H9 (cell line): ENCODE results near the gene RAPGEF6. TPM values are rescaled to one million over a fixed set of nuclear protein-coding genes. Genes with fewer than 3 reads are reported as not detected.

Source experiments
- DNase-seq: peaks from one replicate; pipeline ENCODE4 v3.0.0-alpha.2; 2017
- H2AFZ ChIP-seq: one replicate; pipeline ENCODE4 v1.6.1; 2013; ENCODE audit warnings: mild to moderate bottlenecking, low read length, control low read depth, moderate library complexity
- H2AK5ac ChIP-seq: 2 replicates; pipeline ENCODE4 v1.6.1; 2013; ENCODE audit warnings: low read length, control low read depth, mixed read lengths; ENCODE audit not compliant: insufficient read length
- H2BK120ac ChIP-seq: one replicate; pipeline ENCODE4 v1.6.1; 2013; ENCODE audit warnings: low read depth, mild to moderate bottlenecking, low read length, control low read depth, inconsistent platforms; ENCODE audit not compliant: poor library complexity, severe bottlenecking
- H2BK12ac ChIP-seq: 2 replicates; pipeline ENCODE4 v1.6.1; 2013; ENCODE audit warnings: low read length, control low read depth, mixed read lengths, low read depth; ENCODE audit not compliant: insufficient read length
- H2BK15ac ChIP-seq: 2 replicates; pipeline ENCODE4 v1.6.1; 2013; ENCODE audit warnings: low read depth, low read length, control low read depth
- H2BK20ac ChIP-seq: one replicate; pipeline ENCODE4 v1.6.1; 2013; ENCODE audit warnings: low read depth, mild to moderate bottlenecking, low read length, control low read depth, inconsistent platforms; ENCODE audit not compliant: poor library complexity, severe bottlenecking
- H2BK5ac ChIP-seq: 2 replicates; pipeline ENCODE4 v1.6.1; 2013; ENCODE audit warnings: low read length, control low read depth, mixed read lengths; ENCODE audit not compliant: insufficient read length
- H3K14ac ChIP-seq: 2 replicates; pipeline ENCODE4 v1.6.1; 2013; ENCODE audit warnings: low read length, control low read depth; ENCODE audit not compliant: insufficient read depth
- H3K18ac ChIP-seq: 2 replicates; pipeline ENCODE4 v1.6.1; 2013; ENCODE audit warnings: low read depth, mild to moderate bottlenecking, mixed read lengths, low read length, control low read depth; ENCODE audit not compliant: insufficient read length
- H3K23ac ChIP-seq: 2 replicates; pipeline ENCODE4 v1.6.1; 2013; ENCODE audit warnings: low read length, control low read depth, mixed read lengths, low read depth; ENCODE audit not compliant: insufficient read length
- H3K23me2 ChIP-seq: 2 replicates; pipeline ENCODE4 v1.6.1; 2013; ENCODE audit warnings: low read depth, mild to moderate bottlenecking, mixed read lengths, low read length, control low read depth; ENCODE audit not compliant: insufficient read length, poor library complexity, severe bottlenecking
- H3K27ac ChIP-seq: 2 replicates; pipeline ENCODE4 v1.5.1; 2013; ENCODE audit warnings: low read length, control low read depth, mixed read lengths, low read depth; ENCODE audit not compliant: insufficient read length
- H3K27me3 ChIP-seq: 2 replicates; pipeline ENCODE4 v1.6.1; 2013; ENCODE audit warnings: low read length, control low read depth, inconsistent platforms; ENCODE audit not compliant: insufficient read depth
- H3K4ac ChIP-seq: 2 replicates; pipeline ENCODE4 v1.6.1; 2013; ENCODE audit warnings: low read depth, mild to moderate bottlenecking, control low read depth, inconsistent platforms, low read length, moderate library complexity
- H3K4me1 ChIP-seq: 2 replicates; pipeline ENCODE4 v1.6.1; 2013; ENCODE audit warnings: low read length, control low read depth, inconsistent platforms; ENCODE audit not compliant: insufficient read depth
- H3K4me2 ChIP-seq: 2 replicates; pipeline ENCODE4 v1.6.1; 2013; ENCODE audit warnings: low read length, control low read depth, mixed read lengths; ENCODE audit not compliant: insufficient read length, insufficient read depth
- H3K56ac ChIP-seq: 2 replicates; pipeline ENCODE4 v1.6.1; 2013; ENCODE audit warnings: low read depth, mild to moderate bottlenecking, mixed read lengths, low read length, control low read depth; ENCODE audit not compliant: insufficient read length
- H3K79me1 ChIP-seq: 2 replicates; pipeline ENCODE4 v1.6.1; 2013; ENCODE audit warnings: low read depth, mild to moderate bottlenecking, moderate library complexity, low read length, control low read depth, inconsistent platforms; ENCODE audit not compliant: insufficient read depth, poor library complexity, severe bottlenecking
- H3K79me2 ChIP-seq: 2 replicates; pipeline ENCODE4 v1.6.1; 2013; ENCODE audit warnings: low read length, control low read depth, inconsistent platforms; ENCODE audit not compliant: insufficient read depth
- H3K9ac ChIP-seq: 2 replicates; pipeline ENCODE4 v1.6.1; 2013; ENCODE audit warnings: low read length, control low read depth, mixed read lengths; ENCODE audit not compliant: insufficient read length; ENCODE audit errors: extremely low read depth
- H3K9me3 ChIP-seq: one replicate; pipeline ENCODE4 v1.6.1; 2013; ENCODE audit warnings: low read depth, low read length, inconsistent platforms; ENCODE audit not compliant: control insufficient read depth
- H3T11ph ChIP-seq: one replicate; pipeline ENCODE4 v1.6.1; 2013; ENCODE audit warnings: mild to moderate bottlenecking, low read length, control low read depth, inconsistent platforms
- H4K20me1 ChIP-seq: one replicate; pipeline ENCODE4 v1.6.1; 2013; ENCODE audit not compliant: control insufficient read depth, insufficient read length, insufficient read depth
- H4K5ac ChIP-seq: 2 replicates; pipeline ENCODE4 v1.6.1; 2013; ENCODE audit warnings: low read depth, mild to moderate bottlenecking, mixed read lengths, low read length, control low read depth; ENCODE audit not compliant: insufficient read length
- H4K8ac ChIP-seq: replicated peaks from 2 replicates; pipeline ENCODE4 v1.6.1; 2013; ENCODE audit warnings: low read length, control low read depth, mixed read lengths, low read depth; ENCODE audit not compliant: insufficient read length
- H4K91ac ChIP-seq: 2 replicates; pipeline ENCODE4 v1.6.1; 2013; ENCODE audit warnings: low read depth, mild to moderate bottlenecking, moderate library complexity, mixed read lengths, low read length, control low read depth; ENCODE audit not compliant: insufficient read length
- H3K27ac Mint-ChIP-seq, 3 experiments: 2 replicates in 2 of 3; 3 replicates in 1 of 3; pipeline ENCODE4 v1.8.0; 2020 to 2021; ENCODE audit warnings: mixed read lengths in 3 of 3, mild to moderate bottlenecking in 1 of 3, moderate library complexity in 1 of 3
- H3K27me3 Mint-ChIP-seq: 2 replicates; pipeline ENCODE4 v1.8.0; 2021; ENCODE audit warnings: low read depth, mild to moderate bottlenecking, moderate library complexity, mixed read lengths
- H3K36me3 Mint-ChIP-seq, 3 experiments: 2 replicates in 2 of 3; 3 replicates in 1 of 3; pipeline ENCODE4 v1.8.0; 2020 to 2021; ENCODE audit warnings: low read depth in 3 of 3, mixed read lengths in 3 of 3; ENCODE audit not compliant: insufficient read depth in 1 of 3
- H3K4me1 Mint-ChIP-seq, 2 experiments: 2 replicates each; pipeline ENCODE4 v1.8.0; 2020; ENCODE audit warnings: mixed read lengths in 2 of 2
- H3K4me3 Mint-ChIP-seq, 2 experiments: 2 replicates in 1 of 2; 3 replicates in 1 of 2; pipeline ENCODE4 v1.8.0; 2020 to 2021; ENCODE audit warnings: mild to moderate bottlenecking in 2 of 2, mixed read lengths in 2 of 2, moderate library complexity in 1 of 2
- H3K9me3 Mint-ChIP-seq, 2 experiments: 2 replicates in 1 of 2; 3 replicates in 1 of 2; pipeline ENCODE4 v1.8.0; 2020; ENCODE audit warnings: mild to moderate bottlenecking in 2 of 2, mixed read lengths in 2 of 2, moderate library complexity in 1 of 2
- CTCF ChIP-seq: fragments of 200-600 bp; sonication (generic); conservative IDR thresholded peaks from 3 replicates; pipeline ENCODE4 v1.8.0; 2021; ENCODE audit warnings: antibody characterized with exemption, mild to moderate bottlenecking
- WGBS: extraction: QIAGEN DNeasy Blood & Tissue Kit; methylation state at CpG from one replicate; pipeline ENCODE4 v1.1.7; 2013; ENCODE audit warnings: missing lambda C conversion rate, low lambda C conversion rate, mixed read lengths; ENCODE audit not compliant: insufficient read length; ENCODE audit errors: extremely low coverage; 5-methylcytosine and 5-hydroxymethylcytosine counted together
- total RNA-seq: library from RNA; stranded (reverse); gene quantifications from 2 replicates; pipeline ENCODE4 v1.2.1, GENCODE V29; 2021

Gene RAPGEF6
- total RNA-seq, 1 experiment from 2014 or later, result 19.7 TPM

DNA sequence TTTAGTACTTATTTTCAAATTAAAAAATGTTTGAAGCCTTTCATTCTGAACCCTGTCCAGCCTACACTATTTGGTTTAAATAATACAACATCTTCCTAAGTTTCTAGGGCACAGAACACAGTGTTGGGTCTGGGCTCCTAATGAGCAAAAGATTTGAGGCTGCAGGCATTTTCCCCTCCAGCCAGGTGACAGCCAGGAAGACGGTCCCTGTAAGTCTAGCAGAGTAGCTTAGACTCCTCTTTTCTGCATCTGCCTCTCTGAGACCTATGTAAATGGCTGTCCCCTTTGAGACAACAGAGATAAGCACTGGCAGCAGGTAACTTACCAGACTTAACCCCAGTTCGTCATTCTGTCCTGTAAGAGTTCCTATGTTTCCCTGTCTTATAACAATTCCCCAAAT lies 229.4 kb downstream of the RAPGEF6 start:
- no peak overlapping the region for H2AFZ ChIP-seq
- H3K79me2 ChIP-seq, result no peaks in the 10 kb centered on the region
- no peak for TF ChIP-seq CTCF
- H3K27me3 Mint-ChIP-seq, result no peaks in the 10 kb centered on the region
- H3K79me1 ChIP-seq, result no peaks in the 10 kb centered on the region
- no peak overlapping the region for H2AK5ac ChIP-seq
- no peak overlapping the region for H2BK120ac ChIP-seq
- no peak overlapping the region for H3K27ac ChIP-seq
- H3K23me2 ChIP-seq, result no peaks in the 10 kb centered on the region
- no peaks in the 10 kb centered on the region for H4K20me1 ChIP-seq
- H4K91ac ChIP-seq, result no peak overlapping the region
- no peaks in the 10 kb centered on the region for H3K27me3 ChIP-seq
- H3K36me3 Mint-ChIP-seq, result peaks cover 19 to 35% (median 31%) of the 10 kb centered on the region in 3 experiments
- no peak overlapping the region for H2BK12ac ChIP-seq
- H3K9me3 Mint-ChIP-seq, result peaks cover 9 to 14% of the 10 kb centered on the region in 2 experiments; a peak in 4 of 5 replicates
- no peak overlapping the region for H2BK15ac ChIP-seq
- no peak overlapping the region for H4K5ac ChIP-seq
- no peak overlapping the region for H3K23ac ChIP-seq
- no peak overlapping the region for H3T11ph ChIP-seq
- H3K18ac ChIP-seq, result no peak overlapping the region
- no peak overlapping the region for H3K56ac ChIP-seq
- H3K4ac ChIP-seq, result no peak overlapping the region
- H4K8ac ChIP-seq, result no peak overlapping the region
- no peak overlapping the region for H3K9ac ChIP-seq
- H2BK20ac ChIP-seq, result no peak overlapping the region
- H3K9me3 ChIP-seq, result no peaks in the 10 kb centered on the region
- no CpG with 5 or more reads among the region's 2 CpGs for WGBS
- no peak overlapping the region for H3K14ac ChIP-seq
- H2BK5ac ChIP-seq, result no peak overlapping the region
- H3K27ac Mint-ChIP-seq, result peak overlapping the region in 1 of 3 experiments; percentile 41; a peak in 1 of 7 replicates
- no peaks in the 10 kb centered on the region for H3K4me1 ChIP-seq
- H3K4me1 Mint-ChIP-seq, result no peaks in the 10 kb centered on the region
- H3K4me2 ChIP-seq, result no peak overlapping the region
- no peak overlapping the region for H3K4me3 Mint-ChIP-seq
- DNase-seq, result no peak
